GM21423 (cell line): ENCODE data around the gene KMO.

Source experiments
- ATAC-seq: cut with Tn5 transposase; IDR thresholded peaks from one replicate; pipeline ENCODE4 v1.9.1; 2021; ENCODE audit warnings: mild to moderate bottlenecking, moderate library complexity; ENCODE audit not compliant: unreplicated experiment

The KMO gene

DNA sequence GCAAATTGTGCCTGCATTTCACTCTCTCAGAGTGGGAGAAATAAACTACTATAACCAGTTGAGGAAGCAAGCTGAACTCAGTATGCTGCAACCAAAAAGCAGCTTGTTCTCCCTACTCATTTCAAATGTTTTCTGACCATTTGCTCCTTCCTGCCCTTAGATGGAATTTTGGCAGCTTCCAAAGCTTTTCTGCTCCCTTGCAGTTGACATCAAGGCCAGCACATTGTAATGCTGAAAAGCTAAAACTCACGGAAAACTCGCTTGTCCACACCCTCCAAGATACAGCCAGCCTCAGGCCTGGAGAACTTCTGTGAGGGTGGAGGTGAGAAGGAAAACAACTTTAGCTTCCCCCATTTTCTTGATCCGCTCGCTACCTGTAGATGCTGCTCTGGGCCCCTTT, 113.0 kb downstream of the KMO start:
- ATAC-seq = no peak
